NCI-H1930 (cell line): Measurements from ENCODE around the gene CAMK2G.
"Not testable (repeated sequence)": the region's sequence is repeated elsewhere in the genome, so short reads cannot be mapped to it uniquely, and the experiment has no call there.

Experiments
- DNase-seq, 2 experiments: peaks; one replicate each; lab custom pipeline; 2025; lab: John Stamatoyannopoulos, UW

The CAMK2G gene

GRCh38 chr10:73839276-73839966, 34.9 kb downstream of the CAMK2G start:
- DNase-seq: no peak

- no peak for DNase-seq
Measured at GRCh38 chr10:73838827-73839226, 35.5 kb downstream of the CAMK2G start.

GRCh38 chr10:73838008-73838567, 36.3 kb downstream of the CAMK2G start:
- DNase-seq: no peak

- no peak for DNase-seq
Measured at GRCh38 chr10:73837072-73837471, 37.3 kb downstream of the CAMK2G start.

GRCh38 chr10:73836427-73836980, 37.9 kb downstream of the CAMK2G start:
- DNase-seq: no peak

GRCh38 chr10:73829090-73829489, 45.3 kb downstream of the CAMK2G start:
- DNase-seq: not testable (repeated sequence)

- no peak for DNase-seq
Measured at GRCh38 chr10:73828161-73828560, 46.2 kb downstream of the CAMK2G start.

GRCh38 chr10:73827346-73828089, 46.8 kb downstream of the CAMK2G start:
- no peak for DNase-seq

- no peak for DNase-seq
Measured at GRCh38 chr10:73824146-73824725, 50.1 kb downstream of the CAMK2G start.

- DNase-seq: no peak
Measured at GRCh38 chr10:73823391-73823790, 51.0 kb downstream of the CAMK2G start.

GRCh38 chr10:73819513-73820093, 54.8 kb downstream of the CAMK2G start:
- no peak for DNase-seq

GRCh38 chr10:73819081-73819480, 55.3 kb downstream of the CAMK2G start:
- DNase-seq: no peak

GRCh38 chr10:73818402-73818801, 56.0 kb downstream of the CAMK2G start:
- DNase-seq: no peak

- no peak for DNase-seq
Measured at GRCh38 chr10:73817826-73818225, 56.5 kb downstream of the CAMK2G start.

GRCh38 chr10:73816917-73817729, 57.2 kb downstream of the CAMK2G start:
- DNase-seq: no peak

- DNase-seq: no peak
Measured at GRCh38 chr10:73815719-73816030, 58.7 kb downstream of the CAMK2G start.

- no peak for DNase-seq
Measured at GRCh38 chr10:73814896-73815718, 59.2 kb downstream of the CAMK2G start.

- DNase-seq: no peak
Measured at GRCh38 chr10:73814276-73814895, 60.0 kb downstream of the CAMK2G start.

GRCh38 chr10:73813333-73813732, 61.0 kb downstream of the CAMK2G start:
- no peak for DNase-seq

- no peak for DNase-seq
Measured at GRCh38 chr10:73812657-73813056, 61.7 kb downstream of the CAMK2G start.
